BE2C (cell line): ENCODE results near the gene ACCS.

Source experiments
- DNase-seq: peaks from one replicate; pipeline ENCODE4 v3.0.0-alpha.2; 2020
- H3K27me3 ChIP-seq: fragments of 250-450 bp; sonication (Bioruptor Pico); 2 replicates; pipeline ENCODE4 v1.5.1; 2020; ENCODE audit warnings: mild to moderate bottlenecking
- H3K36me3 ChIP-seq: fragments of 250-450 bp; sonication (Bioruptor Pico); 2 replicates; pipeline ENCODE4 v1.5.1; 2020; ENCODE audit warnings: mild to moderate bottlenecking
- H3K4me1 ChIP-seq: fragments of 250-450 bp; sonication (Bioruptor Pico); 2 replicates; pipeline ENCODE4 v1.5.1; 2020
- H3K4me3 ChIP-seq: 2 replicates; pipeline ENCODE4 v1.5.1; 2011; ENCODE audit warnings: low read depth, low read length
- H3K9me3 ChIP-seq: fragments of 250-450 bp; sonication (Bioruptor Pico); 2 replicates; pipeline ENCODE4 v1.5.1; 2020
- TF ChIP-seq, protein P1 (sequence below): IDR thresholded peaks from 2 replicates; pipeline ENCODE4 v1.5.1; 2012; ENCODE audit warnings: mild to moderate bottlenecking, low read depth, low read length

ACCS gene

DNA sequence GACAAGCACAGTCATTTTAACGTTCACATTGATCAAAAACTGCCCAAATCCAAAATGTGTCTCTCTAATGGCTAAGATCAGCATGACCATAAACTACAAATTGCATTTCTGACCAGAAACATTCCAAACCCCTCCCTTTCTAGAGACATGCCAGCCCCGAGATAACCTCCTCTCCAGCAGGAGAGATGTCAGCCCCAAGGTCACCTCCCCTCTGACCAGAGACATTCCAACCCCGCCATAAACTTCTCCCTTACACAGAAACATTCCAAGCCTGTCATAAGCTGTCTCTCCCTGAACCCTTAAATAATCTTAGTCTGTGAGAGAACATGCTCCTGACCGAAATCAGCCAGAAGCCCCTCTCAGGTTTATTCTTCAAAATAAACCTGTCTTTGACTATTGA is 22.8 kb downstream of the ACCS start:
- TF ChIP-seq, protein P1, sequence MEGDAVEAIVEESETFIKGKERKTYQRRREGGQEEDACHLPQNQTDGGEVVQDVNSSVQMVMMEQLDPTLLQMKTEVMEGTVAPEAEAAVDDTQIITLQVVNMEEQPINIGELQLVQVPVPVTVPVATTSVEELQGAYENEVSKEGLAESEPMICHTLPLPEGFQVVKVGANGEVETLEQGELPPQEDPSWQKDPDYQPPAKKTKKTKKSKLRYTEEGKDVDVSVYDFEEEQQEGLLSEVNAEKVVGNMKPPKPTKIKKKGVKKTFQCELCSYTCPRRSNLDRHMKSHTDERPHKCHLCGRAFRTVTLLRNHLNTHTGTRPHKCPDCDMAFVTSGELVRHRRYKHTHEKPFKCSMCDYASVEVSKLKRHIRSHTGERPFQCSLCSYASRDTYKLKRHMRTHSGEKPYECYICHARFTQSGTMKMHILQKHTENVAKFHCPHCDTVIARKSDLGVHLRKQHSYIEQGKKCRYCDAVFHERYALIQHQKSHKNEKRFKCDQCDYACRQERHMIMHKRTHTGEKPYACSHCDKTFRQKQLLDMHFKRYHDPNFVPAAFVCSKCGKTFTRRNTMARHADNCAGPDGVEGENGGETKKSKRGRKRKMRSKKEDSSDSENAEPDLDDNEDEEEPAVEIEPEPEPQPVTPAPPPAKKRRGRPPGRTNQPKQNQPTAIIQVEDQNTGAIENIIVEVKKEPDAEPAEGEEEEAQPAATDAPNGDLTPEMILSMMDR: no peak
- H3K27me3 ChIP-seq: no peaks in the 10 kb centered on the region
- H3K4me3 ChIP-seq: no peak overlapping the region
- no peaks in the 10 kb centered on the region for H3K9me3 ChIP-seq
- H3K4me1 ChIP-seq: no peaks in the 10 kb centered on the region
- no peak for DNase-seq
- H3K36me3 ChIP-seq: no peaks in the 10 kb centered on the region

DNA sequence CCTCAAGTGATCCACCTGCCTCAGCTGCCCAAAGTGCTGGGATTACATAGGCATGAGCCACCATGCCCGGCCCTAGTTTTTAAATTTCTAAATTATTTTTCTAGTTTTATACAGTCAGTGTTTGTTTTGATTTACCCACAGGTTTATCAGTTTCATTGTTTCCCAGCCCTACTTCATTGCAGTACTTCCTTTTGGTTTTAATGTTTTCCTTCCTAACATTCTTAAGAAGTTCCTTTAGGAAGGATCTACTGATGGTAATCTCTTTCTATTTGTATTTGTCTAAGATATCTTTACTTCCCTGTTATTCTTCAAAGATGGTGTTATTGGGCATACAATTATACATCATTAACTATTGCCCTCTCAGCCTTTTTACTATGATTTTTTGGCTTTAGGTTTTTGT is 24.5 kb downstream of the ACCS start:
- no peaks in the 10 kb centered on the region for H3K27me3 ChIP-seq
- no peak for DNase-seq
- no peak overlapping the region for H3K4me3 ChIP-seq
- TF ChIP-seq, protein P1: no peak
- H3K36me3 ChIP-seq: no peaks in the 10 kb centered on the region
- no peaks in the 10 kb centered on the region for H3K9me3 ChIP-seq
- H3K4me1 ChIP-seq: no peaks in the 10 kb centered on the region

DNA sequence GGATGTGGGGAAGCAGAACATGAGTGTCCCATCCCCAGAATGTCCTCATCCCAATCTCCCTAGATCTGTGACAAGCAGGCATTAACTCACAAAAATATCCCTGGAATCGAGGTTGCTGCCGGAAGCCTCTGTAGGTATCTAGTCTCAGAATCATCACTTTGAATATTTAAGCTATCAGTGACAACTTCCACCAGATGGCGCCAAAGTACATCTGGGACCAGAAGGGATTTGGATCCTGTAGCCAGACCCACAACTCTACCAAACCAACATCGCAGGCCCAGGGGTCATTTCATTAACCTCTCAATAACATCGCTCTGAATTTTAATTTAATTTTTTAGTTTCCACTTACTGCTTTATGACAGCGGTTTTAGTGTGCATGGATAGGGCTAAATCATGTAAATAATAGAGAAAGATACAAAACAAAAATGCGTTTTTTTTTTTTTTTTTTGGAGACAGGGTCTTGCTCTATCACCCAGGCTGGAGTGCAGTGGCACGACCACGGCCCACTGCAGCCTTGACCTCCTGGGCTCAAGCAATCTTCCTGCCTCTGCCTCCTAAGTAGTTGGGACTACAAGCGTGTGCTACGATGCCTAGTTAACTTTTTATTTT is 28.3 kb downstream of the ACCS start:
- Histone ChIP-seq H3K4me1 (no peaks in the 10 kb centered on the region), H3K27me3 (no peaks in the 10 kb centered on the region), H3K36me3 (no peaks in the 10 kb centered on the region), H3K9me3 (no peaks in the 10 kb centered on the region), H3K4me3 (no peak overlapping the region)
- DNase-seq: peak; percentile 85
- TF ChIP-seq, protein P1: peak; percentile 74

DNA sequence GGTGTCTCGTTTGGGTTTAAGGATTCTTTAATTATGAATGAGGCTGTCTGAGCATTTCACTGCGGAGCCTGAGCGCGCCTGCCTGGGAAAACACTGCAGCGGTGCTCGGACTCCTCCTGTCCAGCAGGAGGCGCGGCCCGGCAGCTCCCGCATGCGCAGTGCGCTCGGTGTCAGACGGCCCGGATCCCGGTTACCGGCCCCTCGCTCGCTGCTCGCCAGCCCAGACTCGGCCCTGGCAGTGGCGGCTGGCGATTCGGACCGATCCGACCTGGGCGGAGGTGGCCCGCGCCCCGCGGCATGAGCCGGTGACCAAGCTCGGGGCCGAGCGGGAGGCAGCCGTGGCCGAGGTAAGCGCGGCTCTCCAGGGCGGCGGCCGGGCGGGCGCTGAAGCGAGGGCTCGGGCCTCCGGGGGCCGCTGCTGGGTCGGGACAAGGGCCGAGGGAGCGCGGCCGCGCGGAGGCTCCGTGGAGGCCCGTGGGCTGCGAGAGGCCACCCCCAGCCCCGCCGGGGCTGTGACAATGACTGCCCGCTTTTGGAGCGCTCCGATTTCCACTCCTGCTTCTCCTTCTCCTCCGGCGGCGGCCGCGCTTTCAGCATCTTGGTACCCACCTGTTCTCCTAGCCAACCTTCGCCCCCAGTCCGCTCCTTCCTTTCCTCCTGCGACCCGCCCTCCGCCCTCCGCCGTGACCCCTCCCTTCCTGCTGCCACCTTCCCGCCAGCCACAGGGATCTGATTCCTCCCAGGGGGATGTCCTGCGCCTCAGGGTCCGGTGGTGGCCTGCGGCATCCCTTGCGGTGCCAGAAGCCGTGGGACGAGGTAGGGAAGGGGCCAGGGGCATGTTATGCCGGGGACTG is 29.7 kb downstream of the ACCS start, which contains the start of gene EXT2:
EXT2 (plus strand) TSS at position 173 of the 854 bp plus-strand sequence. CDS start 12,035 bp downstream, outside the sequence.
- Histone ChIP-seq H3K27me3 (no peaks in the 10 kb centered on the region), H3K4me3 (peak within 1 kb of the TSS; percentile 69), H3K4me1 (no peaks in the 10 kb centered on the region), H3K9me3 (no peaks in the 10 kb centered on the region), H3K36me3 (no peaks in the 10 kb centered on the region)
- peak; percentile 82 for DNase-seq
- TF ChIP-seq, protein P1: peak; percentile 63

DNA sequence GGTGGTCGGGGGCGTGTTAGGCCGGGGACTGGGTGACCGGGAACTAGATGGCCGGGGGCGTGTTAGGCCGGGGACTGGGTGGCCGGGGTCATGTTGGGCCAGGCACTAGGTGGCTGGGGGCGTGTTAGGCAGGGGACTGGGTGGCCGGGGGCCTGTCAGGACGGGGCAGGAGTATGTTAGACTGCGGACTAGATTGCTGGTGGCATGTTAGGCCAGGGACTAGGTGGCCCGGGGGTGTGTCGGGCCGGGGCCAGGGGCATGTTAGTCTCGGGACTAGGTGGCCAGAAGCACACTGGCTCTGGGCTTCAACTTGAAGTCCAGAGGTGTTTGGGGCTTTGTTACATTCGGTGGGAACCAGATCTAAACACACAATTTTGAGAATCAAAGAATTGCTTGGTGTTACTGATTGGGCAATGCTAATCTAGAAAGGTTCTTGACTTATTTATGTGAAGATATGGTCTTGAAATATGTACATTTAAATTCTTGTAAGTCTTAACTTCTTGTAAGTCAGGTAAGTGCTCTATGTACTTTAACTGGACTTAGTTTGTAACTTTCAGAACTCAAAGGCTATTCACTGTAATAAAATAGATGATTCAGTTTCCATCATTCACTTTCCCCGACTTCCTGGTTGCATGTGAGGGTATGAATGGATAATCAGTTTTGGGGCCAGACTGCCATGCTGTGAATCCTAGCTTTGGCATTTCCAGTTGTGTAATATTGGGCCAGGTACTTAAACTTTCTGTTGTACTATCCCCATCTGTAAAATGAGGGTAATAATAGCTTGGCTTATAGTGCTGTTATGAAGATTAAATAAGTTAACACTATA is 30.5 kb downstream of the ACCS start:
- peak overlapping the region; percentile 69 for H3K4me3 ChIP-seq
- no peaks in the 10 kb centered on the region for H3K4me1 ChIP-seq
- no peaks in the 10 kb centered on the region for H3K27me3 ChIP-seq
- DNase-seq: no peak
- H3K9me3 ChIP-seq: no peaks in the 10 kb centered on the region
- H3K36me3 ChIP-seq: no peaks in the 10 kb centered on the region
- TF ChIP-seq, protein P1: no peak
